Measurements from ENCODE around the gene PIP4K2C.

The PIP4K2C gene

GRCh38 chr12:57563358-57563757 lies 27.6 kb upstream of the PIP4K2C start:
- H3K4me3 ChIP-seq (ENCODE audit: low read length): no peak overlapping the region
- no peaks in the 10 kb centered on the region for H3F3A ChIP-seq (ENCODE audit: insufficient read depth, low read length)
- no peaks in the 10 kb centered on the region for H3K79me2 ChIP-seq (ENCODE audit: low read length)
- no peak overlapping the region for H3K27ac ChIP-seq (ENCODE audit: low read length)
- TF ChIP-seq, protein P1, sequence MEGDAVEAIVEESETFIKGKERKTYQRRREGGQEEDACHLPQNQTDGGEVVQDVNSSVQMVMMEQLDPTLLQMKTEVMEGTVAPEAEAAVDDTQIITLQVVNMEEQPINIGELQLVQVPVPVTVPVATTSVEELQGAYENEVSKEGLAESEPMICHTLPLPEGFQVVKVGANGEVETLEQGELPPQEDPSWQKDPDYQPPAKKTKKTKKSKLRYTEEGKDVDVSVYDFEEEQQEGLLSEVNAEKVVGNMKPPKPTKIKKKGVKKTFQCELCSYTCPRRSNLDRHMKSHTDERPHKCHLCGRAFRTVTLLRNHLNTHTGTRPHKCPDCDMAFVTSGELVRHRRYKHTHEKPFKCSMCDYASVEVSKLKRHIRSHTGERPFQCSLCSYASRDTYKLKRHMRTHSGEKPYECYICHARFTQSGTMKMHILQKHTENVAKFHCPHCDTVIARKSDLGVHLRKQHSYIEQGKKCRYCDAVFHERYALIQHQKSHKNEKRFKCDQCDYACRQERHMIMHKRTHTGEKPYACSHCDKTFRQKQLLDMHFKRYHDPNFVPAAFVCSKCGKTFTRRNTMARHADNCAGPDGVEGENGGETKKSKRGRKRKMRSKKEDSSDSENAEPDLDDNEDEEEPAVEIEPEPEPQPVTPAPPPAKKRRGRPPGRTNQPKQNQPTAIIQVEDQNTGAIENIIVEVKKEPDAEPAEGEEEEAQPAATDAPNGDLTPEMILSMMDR (IDR thresholded peaks at IDR 0.05; ENCODE audit: low read length): no peak
- TF ChIP-seq EZH2phosphoT487 (IDR thresholded peaks at IDR 0.05; ENCODE audit: low read length): no peak
- TF ChIP-seq EZH2 (optimal IDR thresholded peaks at IDR 0.05; ENCODE audit: low read depth, low read length): no peak
- H3K4me2 ChIP-seq (ENCODE audit: low read depth, low read length): no peak overlapping the region
- no peak overlapping the region for H2AFZ ChIP-seq (ENCODE audit: low read length)
- no peaks in the 10 kb centered on the region for H4K20me1 ChIP-seq (ENCODE audit: insufficient read depth, low read length)
- DNase-seq: no peak
- no peaks in the 10 kb centered on the region for H3K4me1 ChIP-seq (ENCODE audit: low read length)
- 0 out of 2 replicates have a peak, but pooled peaks cover 3% of the 10 kb centered on the region for H3K27me3 ChIP-seq (replicated peaks; ENCODE audit: insufficient read depth, low read length)
- no peaks in the 10 kb centered on the region for H3K36me3 ChIP-seq (replicated peaks; ENCODE audit: insufficient read depth, low read length)
- H3K9ac ChIP-seq (ENCODE audit: low read length): no peak overlapping the region
- H3K9me2 ChIP-seq (replicated peaks; ENCODE audit: insufficient read depth, low read length): no peaks in the 10 kb centered on the region
- H3K9me3 ChIP-seq (replicated peaks; ENCODE audit: insufficient read depth, low read length): no peaks in the 10 kb centered on the region

GRCh38 chr12:57564178-57564740 lies 26.7 kb upstream of the PIP4K2C start:
- no peak for DNase-seq
- H3K4me1 ChIP-seq (ENCODE audit: low read length): no peaks in the 10 kb centered on the region
- no peaks in the 10 kb centered on the region for H3K79me2 ChIP-seq (ENCODE audit: low read length)
- no peaks in the 10 kb centered on the region for H3K9me3 ChIP-seq (replicated peaks; ENCODE audit: insufficient read depth, low read length)
- TF ChIP-seq EZH2 (optimal IDR thresholded peaks at IDR 0.05; ENCODE audit: low read depth, low read length) (no peak), EZH2phosphoT487 (IDR thresholded peaks at IDR 0.05; ENCODE audit: low read length) (no peak)
- TF ChIP-seq, protein P1 (IDR thresholded peaks at IDR 0.05; ENCODE audit: low read length): no peak
- H3F3A ChIP-seq (ENCODE audit: insufficient read depth, low read length): no peaks in the 10 kb centered on the region
- 0 out of 2 replicates have a peak, but pooled peaks cover 3% of the 10 kb centered on the region for H3K27me3 ChIP-seq (replicated peaks; ENCODE audit: insufficient read depth, low read length)
- no peak overlapping the region for H3K4me3 ChIP-seq (ENCODE audit: low read length)
- no peaks in the 10 kb centered on the region for H3K36me3 ChIP-seq (replicated peaks; ENCODE audit: insufficient read depth, low read length)
- H3K9ac ChIP-seq (ENCODE audit: low read length): no peak overlapping the region
- no peak overlapping the region for H3K4me2 ChIP-seq (ENCODE audit: low read depth, low read length)
- no peak overlapping the region for H3K27ac ChIP-seq (ENCODE audit: low read length)
- no peaks in the 10 kb centered on the region for H3K9me2 ChIP-seq (replicated peaks; ENCODE audit: insufficient read depth, low read length)
- H4K20me1 ChIP-seq (ENCODE audit: insufficient read depth, low read length): no peaks in the 10 kb centered on the region
- H2AFZ ChIP-seq (ENCODE audit: low read length): no peak overlapping the region

DNA sequence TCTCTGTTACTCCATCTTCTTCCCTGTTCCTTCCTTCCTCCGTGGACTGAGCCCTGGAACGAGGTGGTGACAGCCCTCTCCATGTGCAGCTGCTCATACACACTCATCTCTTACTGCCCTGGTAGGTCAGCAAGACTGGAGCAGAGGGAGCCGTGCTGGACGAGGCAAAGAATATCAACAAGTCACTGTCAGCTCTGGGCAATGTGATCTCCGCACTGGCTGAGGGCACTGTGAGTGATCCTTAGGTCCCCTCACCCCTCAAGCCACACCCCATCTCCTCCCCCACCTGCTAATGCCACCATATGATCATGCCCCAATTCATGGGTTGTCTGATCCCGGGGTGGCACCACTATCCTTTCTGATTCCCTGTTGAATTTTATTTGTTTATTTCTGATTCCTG lies 22.2 kb upstream of the PIP4K2C start:
- H3K4me1 ChIP-seq (ENCODE audit: low read length): no peaks in the 10 kb centered on the region
- no peak overlapping the region for H3K27ac ChIP-seq (ENCODE audit: low read length)
- no peak for DNase-seq
- TF ChIP-seq EZH2phosphoT487 (IDR thresholded peaks at IDR 0.05; ENCODE audit: low read length) (no peak), EZH2 (optimal IDR thresholded peaks at IDR 0.05; ENCODE audit: low read depth, low read length) (no peak)
- TF ChIP-seq, protein P1 (IDR thresholded peaks at IDR 0.05; ENCODE audit: low read length): no peak
- no peak overlapping the region for H3K9ac ChIP-seq (ENCODE audit: low read length)
- H3K27me3 ChIP-seq (replicated peaks; ENCODE audit: insufficient read depth, low read length): no peaks in the 10 kb centered on the region
- no peak overlapping the region for H2AFZ ChIP-seq (ENCODE audit: low read length)
- H3K4me3 ChIP-seq (ENCODE audit: low read length): no peak overlapping the region
- no peaks in the 10 kb centered on the region for H3K36me3 ChIP-seq (replicated peaks; ENCODE audit: insufficient read depth, low read length)
- H3K79me2 ChIP-seq (ENCODE audit: low read length): no peaks in the 10 kb centered on the region
- H3K9me3 ChIP-seq (replicated peaks; ENCODE audit: insufficient read depth, low read length): no peaks in the 10 kb centered on the region
- no peaks in the 10 kb centered on the region for H3F3A ChIP-seq (ENCODE audit: insufficient read depth, low read length)
- H3K4me2 ChIP-seq (ENCODE audit: low read depth, low read length): no peak overlapping the region
- H4K20me1 ChIP-seq (ENCODE audit: insufficient read depth, low read length): no peaks in the 10 kb centered on the region
- H3K9me2 ChIP-seq (replicated peaks; ENCODE audit: insufficient read depth, low read length): no peaks in the 10 kb centered on the region

Measured in MM.1S (cell line).